GM10248 (cell line): ENCODE data around the gene RERE.

Source experiments
- CTCF ChIA-PET: fragments of 300-600 bp; sonication (Branson Sonifier 250); formaldehyde crosslinking; extraction: SDS; loops from one replicate; lab custom pipeline; 2021; ENCODE audit warnings: antibody characterized with exemption; lab: Yijun Ruan, JAX
- POLR2A ChIA-PET: fragments of 350-650 bp; sonication (Branson Sonifier 250); formaldehyde crosslinking; extraction: SDS; loops from one replicate; lab custom pipeline; 2020; ENCODE audit warnings: antibody characterized with exemption; lab: Yijun Ruan, JAX
- DNase-seq: peaks from one replicate; pipeline ENCODE4 v3.0.0; 2012; ENCODE audit errors: extremely low spot score
- CTCF ChIP-seq: IDR thresholded peaks from 2 replicates; pipeline ENCODE4 v1.5.1; 2012; ENCODE audit warnings: mild to moderate bottlenecking, low read depth; ENCODE audit errors: extremely low read depth, missing control alignments, control extremely low read depth

RERE gene

GRCh38 chr1:8681911-8682310, 135.5 kb downstream of the RERE start:
- DNase-seq = no peak
- CTCF ChIA-PET = interaction anchor here (0.9 to 3.0 kb wide), 7 partner anchors 9 to 44 kb away, joined by 3 to 23 read pairs (median 3); no protein-coding TSS in a partner anchor
- POLR2A ChIA-PET = no interaction called here
- no peak for TF ChIP-seq CTCF

- CTCF ChIA-PET = interaction anchor here (0.9 to 3.0 kb wide), 8 partner anchors 10 to 120 kb away, joined by 3 to 23 read pairs (median 3); no protein-coding TSS in a partner anchor
- TF ChIP-seq CTCF = no peak
- no peak for DNase-seq
- POLR2A ChIA-PET = interaction anchor here (1.0 to 1.4 kb wide), 2 partner anchors 22 to 30 kb away, joined by 3 to 5 read pairs; no protein-coding TSS in a partner anchor
Observed at GRCh38 chr1:8680664-8681650, 136.5 kb downstream of the RERE start.

GRCh38 chr1:8679929-8680663, 137.3 kb downstream of the RERE start:
- ChIA-PET CTCF (interaction anchor here (0.7 to 3.0 kb wide), 8 partner anchors 8 to 169 kb away, joined by 3 to 23 read pairs (median 3); no protein-coding TSS in a partner anchor), POLR2A (interaction anchor here (1.4 kb wide), 1 partner anchor 29 kb away, joined by 3 read pairs; no protein-coding TSS in a partner anchor)
- DNase-seq = no peak
- no peak for TF ChIP-seq CTCF

GRCh38 chr1:8679395-8679800, 138.0 kb downstream of the RERE start:
- no peak for TF ChIP-seq CTCF
- no peak for DNase-seq
- ChIA-PET POLR2A (no interaction called here), CTCF (interaction anchor here (0.7 to 3.0 kb wide), 8 partner anchors 8 to 170 kb away, joined by 3 to 23 read pairs (median 3); no protein-coding TSS in a partner anchor)

- DNase-seq = no peak
- no peak for TF ChIP-seq CTCF
- ChIA-PET POLR2A (no interaction called here), CTCF (interaction anchor here (0.6 to 3.0 kb wide), 6 partner anchors 8 to 117 kb away, joined by 3 to 23 read pairs (median 3); no protein-coding TSS in a partner anchor)
Observed at GRCh38 chr1:8678673-8679394, 138.6 kb downstream of the RERE start.

- ChIA-PET POLR2A (no interaction called here), CTCF (interaction anchor here (1.5 kb wide), 1 partner anchor 11 kb away, joined by 3 read pairs; no protein-coding TSS in a partner anchor)
- no peak for DNase-seq
- TF ChIP-seq CTCF = no peak
Observed at GRCh38 chr1:8677782-8678181, 139.7 kb downstream of the RERE start.
